Endothelial cell of umbilical vein (primary cell): ENCODE measurements around the gene CEP295NL. TPM values are rescaled to one million over a fixed set of nuclear protein-coding genes. Genes with fewer than 3 reads are reported as not detected.

Experiments
- BruUV-seq: library from RNA; stranded (reverse); fragments of 400-500 nt; replicated peaks from 2 replicates; lab custom pipeline; 2021; lab: Mats Ljungman, UMichigan
- CTCF ChIA-PET: fragments of 300-600, 350-600 bp; sonication (Branson Sonifier 250); formaldehyde crosslinking; loops from one replicate; lab custom pipeline; 2021; ENCODE audit warnings: antibody characterized with exemption, inconsistent platforms; lab: Charles Lee
- POLR2A ChIA-PET: fragments of 300-600, 350-600 bp; sonication (Branson Sonifier 250); formaldehyde crosslinking; loops from one replicate; lab custom pipeline; 2021; ENCODE audit warnings: antibody characterized with exemption, inconsistent platforms; lab: Charles Lee
- DNase-seq: peaks from one replicate; pipeline ENCODE4 v3.0.0-alpha.2; 2011; ENCODE audit warnings: low read depth, low spot score
- FAIRE-seq: peaks from 2 replicates; lab custom pipeline; 2011; peaks lifted over from hg19 to GRCh38; lab: Jason Lieb, UNC
- H2AFZ ChIP-seq: 2 replicates; pipeline ENCODE4 v1.6.0; 2012; ENCODE audit warnings: low read depth, low read length, control low read depth, inconsistent platforms
- H3K27ac ChIP-seq: 2 replicates; pipeline ENCODE4 v1.5.1; 2011; ENCODE audit warnings: low read depth, mild to moderate bottlenecking, control low read depth, low read length, moderate library complexity; ENCODE audit not compliant: insufficient read depth
- H3K27me3 ChIP-seq, 2 experiments: 2 replicates each; pipeline versions ENCODE4 v1.6.0 to v1.6.1; 2011; ENCODE audit warnings: low read length in 2 of 2, mixed read lengths in 1 of 2; ENCODE audit not compliant: control insufficient read depth in 2 of 2, insufficient read depth in 2 of 2
- H3K36me3 ChIP-seq, 2 experiments: 2 replicates in 1 of 2; 3 replicates in 1 of 2; pipeline ENCODE4 v1.5.1; 2011; ENCODE audit warnings: low read length in 2 of 2, mild to moderate bottlenecking in 1 of 2, moderate library complexity in 1 of 2; ENCODE audit not compliant: control insufficient read depth in 2 of 2, insufficient read depth in 2 of 2; ENCODE audit errors: extremely low read depth in 1 of 2
- H3K4me1 ChIP-seq: 3 replicates; pipeline ENCODE4 v1.5.1; 2011; ENCODE audit warnings: mild to moderate bottlenecking, low read length; ENCODE audit not compliant: control insufficient read depth, insufficient read depth; ENCODE audit errors: extremely low read depth
- H3K4me2 ChIP-seq: 2 replicates; pipeline ENCODE4 v1.6.1; 2011; ENCODE audit warnings: low read length, control low read depth, mixed read lengths; ENCODE audit not compliant: insufficient read depth
- H3K4me3 ChIP-seq, 3 experiments: fragments of 200-600 bp in 1 of 3; sonication (generic), shearing (Covaris generic) in 1 of 3; replicated peaks in 1 of 3; 2 replicates each; pipeline ENCODE4 v1.5.1; 2011 to 2016; ENCODE audit warnings: control low read depth in 3 of 3, low read length in 3 of 3, mild to moderate bottlenecking in 2 of 3, inconsistent platforms in 1 of 3, low read depth in 1 of 3, moderate library complexity in 1 of 3; ENCODE audit not compliant: insufficient read depth in 1 of 3
- H3K79me2 ChIP-seq: 2 replicates; pipeline ENCODE4 v1.6.0; 2012; ENCODE audit warnings: low read length, inconsistent platforms; ENCODE audit not compliant: control insufficient read depth, insufficient read depth
- H3K9ac ChIP-seq: replicated peaks from 2 replicates; pipeline ENCODE3; 2011; ENCODE audit warnings: low read length, control low read depth; ENCODE audit not compliant: insufficient read depth; ENCODE audit errors: extremely low read depth
- H3K9me1 ChIP-seq: replicated peaks from 3 replicates; pipeline ENCODE4 v1.6.0; 2011; ENCODE audit warnings: mild to moderate bottlenecking, low read length; ENCODE audit not compliant: control insufficient read depth, insufficient read depth; ENCODE audit errors: extremely low read depth
- H3K9me3 ChIP-seq: replicated peaks from 2 replicates; pipeline ENCODE4 v1.5.1; 2012; ENCODE audit warnings: low read length, inconsistent platforms; ENCODE audit not compliant: control insufficient read depth, insufficient read depth
- H4K20me1 ChIP-seq: replicated peaks from 2 replicates; pipeline ENCODE3; 2011; ENCODE audit warnings: mild to moderate bottlenecking, low read length; ENCODE audit not compliant: control insufficient read depth, insufficient read depth; ENCODE audit errors: extremely low read depth
- EZH2 ChIP-seq: IDR thresholded peaks from 2 replicates; pipeline ENCODE4 v1.6.1; 2012; ENCODE audit warnings: borderline replicate concordance, low read depth, mild to moderate bottlenecking, moderate library complexity, low read length, inconsistent platforms; ENCODE audit not compliant: severe bottlenecking
- FOS ChIP-seq: IDR thresholded peaks from 2 replicates; pipeline ENCODE4 v1.6.1; 2011; ENCODE audit warnings: mild to moderate bottlenecking, low read length, moderate library complexity, borderline replicate concordance; ENCODE audit not compliant: insufficient read depth
- GATA2 ChIP-seq: IDR thresholded peaks from 2 replicates; pipeline ENCODE4 v1.7.0; 2011; ENCODE audit warnings: low read depth, mild to moderate bottlenecking, moderate library complexity, mixed read lengths, low read length; ENCODE audit not compliant: insufficient read length, insufficient read depth
- JUN ChIP-seq: IDR thresholded peaks from 2 replicates; pipeline ENCODE4 v1.6.1; 2011; ENCODE audit warnings: borderline replicate concordance, low read depth; ENCODE audit not compliant: insufficient read length, insufficient read depth
- MYC ChIP-seq: IDR thresholded peaks from one replicate; pipeline ENCODE4 v1.6.1; 2011; ENCODE audit warnings: mild to moderate bottlenecking, low read depth, low read length
- POLR2A ChIP-seq: IDR thresholded peaks from 2 replicates; pipeline ENCODE4 v1.6.1; 2012; ENCODE audit warnings: low read depth, mild to moderate bottlenecking, control low read depth, low read length
- POLR2AphosphoS5 ChIP-seq: IDR thresholded peaks from 2 replicates; pipeline ENCODE4 v1.6.1; 2012; ENCODE audit warnings: low read depth, mild to moderate bottlenecking, control low read depth, low read length, moderate library complexity; ENCODE audit not compliant: insufficient read depth
- dilution Hi-C: fragments of 300-500 bp; cut with MboI; formaldehyde crosslinking; loops from one replicate; pipeline ENCODE4 v1.15.0; 2019; ENCODE audit warnings: low sequenced_read_pairs; ENCODE audit not compliant: extremely low pct_ligation_motif_present
- intact Hi-C: fragments of 100-400 bp; cut with micrococcal nuclease; formaldehyde crosslinking; loops from one replicate; pipeline ENCODE4 v1.10.0; 2022
- polyA plus RNA-seq, 4 experiments: library from polyadenylated mRNA; depleted of rRNA in 3 of 4; stranded (reverse) in 3 of 4; unstranded in 1 of 4; fragments of >200 nt; gene quantifications; 2 replicates each; pipeline versions ENCODE4 v1.2.1 to v1.2.3, GENCODE V29; 2011 to 2012; ENCODE audit warnings: missing spikeins in 1 of 4
- total RNA-seq: library from RNA; stranded (reverse); gene quantifications from 2 replicates; pipeline ENCODE4 v1.2.3, GENCODE V29; 2021
- TF ChIP-seq, protein P1 (sequence below), 2 donors: IDR thresholded peaks; 1 replicate in 1 of 2; 2 replicates in 1 of 2; pipeline ENCODE4 v1.5.1; 2011; ENCODE audit warnings: low read length in 2 of 2, mild to moderate bottlenecking in 2 of 2, moderate library complexity in 2 of 2, control low read depth in 1 of 2, inconsistent platforms in 1 of 2, low read depth in 1 of 2; ENCODE audit not compliant: insufficient read depth in 1 of 2; ENCODE audit errors: extremely low read depth in 1 of 2
- TF ChIP-seq, protein P2 (sequence below): IDR thresholded peaks from 2 replicates; pipeline ENCODE4 v1.6.1; 2011; ENCODE audit not compliant: insufficient read depth, insufficient read length

The CEP295NL gene
- total and polyA plus RNA-seq, 2 donors (not counting 3 experiments of a cell fraction or from before 2014, with no cell fraction given): 0.10 to 8.3 TPM

DNA sequence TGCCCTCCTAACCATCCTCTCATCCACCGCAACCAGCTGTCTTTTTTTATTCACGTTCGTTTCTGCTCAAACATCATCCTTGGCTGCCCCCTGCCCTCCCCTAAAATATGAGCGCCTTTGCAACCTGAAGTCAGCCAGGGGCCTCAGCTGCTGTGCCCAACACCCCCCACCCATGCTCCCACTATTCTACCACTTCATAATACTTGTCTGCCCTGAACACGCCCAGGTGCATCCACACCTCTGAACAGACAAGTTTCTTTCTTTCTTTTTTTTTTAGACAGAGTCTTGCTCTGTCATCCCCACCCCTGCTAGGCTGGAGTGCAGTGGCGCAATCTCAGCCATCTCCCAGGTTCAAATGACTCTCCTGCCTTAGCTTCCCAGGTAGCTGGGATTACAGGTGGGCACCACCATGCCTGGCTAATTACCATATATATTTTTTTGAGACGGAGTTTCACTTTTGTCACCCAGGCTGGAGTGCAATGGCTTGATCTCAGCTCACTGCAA, 26.9 kb downstream of the CEP295NL start:
- TF ChIP-seq FOS: no peak
- no peak for TF ChIP-seq GATA2
- no peak for TF ChIP-seq MYC
- no peak for TF ChIP-seq EZH2
- TF ChIP-seq POLR2A: no peak
- no peak for TF ChIP-seq JUN
- no peak for TF ChIP-seq POLR2AphosphoS5
- TF ChIP-seq, protein P1, sequence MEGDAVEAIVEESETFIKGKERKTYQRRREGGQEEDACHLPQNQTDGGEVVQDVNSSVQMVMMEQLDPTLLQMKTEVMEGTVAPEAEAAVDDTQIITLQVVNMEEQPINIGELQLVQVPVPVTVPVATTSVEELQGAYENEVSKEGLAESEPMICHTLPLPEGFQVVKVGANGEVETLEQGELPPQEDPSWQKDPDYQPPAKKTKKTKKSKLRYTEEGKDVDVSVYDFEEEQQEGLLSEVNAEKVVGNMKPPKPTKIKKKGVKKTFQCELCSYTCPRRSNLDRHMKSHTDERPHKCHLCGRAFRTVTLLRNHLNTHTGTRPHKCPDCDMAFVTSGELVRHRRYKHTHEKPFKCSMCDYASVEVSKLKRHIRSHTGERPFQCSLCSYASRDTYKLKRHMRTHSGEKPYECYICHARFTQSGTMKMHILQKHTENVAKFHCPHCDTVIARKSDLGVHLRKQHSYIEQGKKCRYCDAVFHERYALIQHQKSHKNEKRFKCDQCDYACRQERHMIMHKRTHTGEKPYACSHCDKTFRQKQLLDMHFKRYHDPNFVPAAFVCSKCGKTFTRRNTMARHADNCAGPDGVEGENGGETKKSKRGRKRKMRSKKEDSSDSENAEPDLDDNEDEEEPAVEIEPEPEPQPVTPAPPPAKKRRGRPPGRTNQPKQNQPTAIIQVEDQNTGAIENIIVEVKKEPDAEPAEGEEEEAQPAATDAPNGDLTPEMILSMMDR (IDR thresholded peaks at IDR 0.05; ENCODE audit: extremely low read depth in 1 of 2, insufficient read depth in 1 of 2, low read depth in 1 of 2, low read length in 2 of 2): no peak
- TF ChIP-seq, protein P2, sequence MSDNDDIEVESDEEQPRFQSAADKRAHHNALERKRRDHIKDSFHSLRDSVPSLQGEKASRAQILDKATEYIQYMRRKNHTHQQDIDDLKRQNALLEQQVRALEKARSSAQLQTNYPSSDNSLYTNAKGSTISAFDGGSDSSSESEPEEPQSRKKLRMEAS: no peak
- intact Hi-C loops (no loop called here), dilution Hi-C loops (no loop called here)
- Histone ChIP-seq H3K4me3 (no peak overlapping the region), H3K27me3 (no peaks in the 10 kb centered on the region), H3K4me1 (peaks cover 45% of the 10 kb centered on the region), H3K9ac (peak overlapping the region; percentile 32), H3K79me2 (peaks cover 22% of the 10 kb centered on the region), H4K20me1 (no peaks in the 10 kb centered on the region), H3K27ac (peak overlapping the region; percentile 85), H3K9me1 (no peaks in the 10 kb centered on the region), H3K9me3 (no peaks in the 10 kb centered on the region), H3K4me2 (no peak overlapping the region), H2AFZ (peak overlapping the region; percentile 44), H3K36me3 (peaks cover 0 to 3% of the 10 kb centered on the region in 2 experiments)
- ChIA-PET POLR2A (interaction anchor here (0.7 kb wide), 1 partner anchor 551 kb away, joined by 3 read pairs; no protein-coding TSS in a partner anchor), CTCF (interaction anchor here (0.8 to 4.8 kb wide), 3 partner anchors 9 to 95 kb away, joined by 3 to 33 read pairs (median 26); no protein-coding TSS in a partner anchor)
- DNase-seq (no peak), FAIRE-seq (no peak)
- BruUV-seq: no TSS peak
